ENCODE results near the gene SHC3.

SHC3 gene

GRCh38 chr9:88991066-88992034 lies 187.3 kb downstream of the SHC3 start, which contains the start of gene S1PR3:
Gene S1PR3 (plus strand): TSS chr9:88991468. CDS start chr9:89001201, 9,733 bp downstream.
- Histone ChIP-seq H4K20me1 (peaks cover 0 to 16% (median 0%) of the 10 kb centered on the region in 11 experiments; a peak in 4 of 22 replicates), H3K4me3 (peak within 1 kb of the TSS; percentile 57 to 82 (median 70)), H3K4me1 (peaks cover 23 to 49% (median 31%) of the 10 kb centered on the region in 10 experiments), H3K9me3 (replicated peaks in 1 of 11) (0 out of 22 replicates have a peak, but pooled peaks cover 0 to 6% (median 0%) of the 10 kb centered on the region in 11 experiments), H3K4me2 (peak within 1 kb of the TSS; percentile 90 to 99 (median 95)), H3K36me3 (no peaks in the 10 kb centered on the region), H3K27me3 (peaks cover 28 to 56% (median 35%) of the 10 kb centered on the region in 11 experiments), H3K9ac (peak within 1 kb of the TSS in 10 of 11 experiments; percentile 43 to 79 (median 72); a peak in 17 of 22 replicates), H3K27ac (peak within 1 kb of the TSS in 8 of 11 experiments; percentile 4 to 75 (median 38); a peak in 10 of 22 replicates)
- TF ChIP-seq Cebpa-rat (IDR thresholded peaks at IDR 0.05) = no peak

DNA sequence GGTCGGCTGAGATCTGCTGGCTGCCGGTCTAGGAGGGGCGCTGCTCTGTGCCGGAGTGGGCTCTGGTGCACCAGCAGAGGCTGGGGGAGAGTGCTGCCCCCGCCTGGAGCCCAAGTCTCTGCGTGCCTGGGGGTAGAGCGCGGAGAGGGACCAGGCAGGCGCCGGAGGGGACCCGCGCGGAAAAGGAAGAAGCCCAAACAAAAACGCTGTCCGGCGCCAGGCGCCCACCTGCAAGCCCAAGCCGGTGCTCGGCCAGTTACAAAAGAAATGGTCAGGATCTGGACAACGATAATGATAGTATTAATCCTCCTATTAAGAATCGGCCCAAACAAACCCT lies 187.9 kb downstream of the SHC3 start:
- Histone ChIP-seq H4K20me1 (peaks cover 0 to 10% (median 0%) of the 10 kb centered on the region in 11 experiments; a peak in 4 of 22 replicates), H3K4me1 (peaks cover 23 to 49% (median 31%) of the 10 kb centered on the region in 10 experiments), H3K27ac (peak overlapping the region in 7 of 11 experiments; percentile 4 to 68 (median 28); a peak in 6 of 22 replicates), H3K36me3 (no peaks in the 10 kb centered on the region), H3K27me3 (peaks cover 28 to 56% (median 35%) of the 10 kb centered on the region in 11 experiments), H3K4me2 (peak overlapping the region; percentile 75 to 97 (median 92)), H3K9me3 (replicated peaks in 1 of 11) (0 out of 22 replicates have a peak, but pooled peaks cover 0 to 6% (median 0%) of the 10 kb centered on the region in 11 experiments), H3K4me3 (peak overlapping the region in 9 of 10 experiments; percentile 33 to 82 (median 70); a peak in 18 of 20 replicates), H3K9ac (peak overlapping the region in 9 of 11 experiments; percentile 9 to 72 (median 58); a peak in 15 of 22 replicates)
- TF ChIP-seq Cebpa-rat (IDR thresholded peaks at IDR 0.05) = no peak

DNA sequence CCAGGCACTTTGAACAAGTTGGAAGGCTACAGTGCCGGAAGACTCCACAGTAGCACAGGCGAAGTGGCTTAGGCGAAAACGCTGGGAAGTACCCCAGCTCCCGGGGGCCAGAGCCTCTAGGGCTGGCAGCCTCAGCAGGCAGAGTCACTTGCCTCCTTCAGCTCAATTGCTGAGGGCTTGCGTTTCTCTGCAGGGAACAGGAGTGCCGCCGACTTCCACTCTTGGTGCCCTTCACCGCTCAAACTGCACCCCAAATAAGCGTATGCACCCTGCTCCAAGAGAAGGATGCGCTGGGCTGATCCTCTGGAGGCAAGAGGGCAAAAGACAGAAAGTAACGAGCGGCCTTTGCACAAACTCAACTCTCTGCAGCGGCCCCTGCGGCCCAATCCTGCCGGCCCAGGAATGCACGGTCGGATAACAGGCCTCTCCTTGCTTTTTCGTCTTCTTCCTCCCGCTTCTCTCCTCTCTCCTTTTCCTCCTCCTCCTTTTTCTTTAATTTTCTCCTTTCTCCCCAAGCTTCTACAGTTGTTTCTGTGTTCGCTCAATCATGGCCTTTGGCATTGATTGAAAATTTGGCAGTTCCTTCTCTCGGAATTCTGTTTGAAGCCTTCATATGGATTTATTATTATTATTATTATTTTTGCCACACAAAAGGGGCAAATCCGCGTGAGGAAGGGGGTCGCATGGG lies 188.4 kb downstream of the SHC3 start:
- H3K27ac ChIP-seq = peak overlapping the region in 6 of 11 experiments; percentile 38 to 76 (median 58); a peak in 10 of 22 replicates
- 0 out of 22 replicates have a peak, but pooled peaks cover 0 to 6% (median 0%) of the 10 kb centered on the region in 11 experiments for H3K9me3 ChIP-seq (replicated peaks in 1 of 11)
- peak overlapping the region; percentile 75 to 97 (median 92) for H3K4me2 ChIP-seq
- peak overlapping the region in 5 of 11 experiments; percentile 11 to 72 (median 63); a peak in 5 of 22 replicates for H3K9ac ChIP-seq
- no peaks in the 10 kb centered on the region for H3K36me3 ChIP-seq
- peaks cover 23 to 49% (median 31%) of the 10 kb centered on the region in 10 experiments for H3K4me1 ChIP-seq
- TF ChIP-seq Cebpa-rat (IDR thresholded peaks at IDR 0.05) = no peak
- peak overlapping the region in 4 of 10 experiments; percentile 66 to 82 (median 72); a peak in 7 of 20 replicates for H3K4me3 ChIP-seq
- H3K27me3 ChIP-seq = peaks cover 28 to 54% (median 35%) of the 10 kb centered on the region in 11 experiments
- peaks cover 0 to 10% (median 0%) of the 10 kb centered on the region in 11 experiments; a peak in 3 of 22 replicates for H4K20me1 ChIP-seq

DNA sequence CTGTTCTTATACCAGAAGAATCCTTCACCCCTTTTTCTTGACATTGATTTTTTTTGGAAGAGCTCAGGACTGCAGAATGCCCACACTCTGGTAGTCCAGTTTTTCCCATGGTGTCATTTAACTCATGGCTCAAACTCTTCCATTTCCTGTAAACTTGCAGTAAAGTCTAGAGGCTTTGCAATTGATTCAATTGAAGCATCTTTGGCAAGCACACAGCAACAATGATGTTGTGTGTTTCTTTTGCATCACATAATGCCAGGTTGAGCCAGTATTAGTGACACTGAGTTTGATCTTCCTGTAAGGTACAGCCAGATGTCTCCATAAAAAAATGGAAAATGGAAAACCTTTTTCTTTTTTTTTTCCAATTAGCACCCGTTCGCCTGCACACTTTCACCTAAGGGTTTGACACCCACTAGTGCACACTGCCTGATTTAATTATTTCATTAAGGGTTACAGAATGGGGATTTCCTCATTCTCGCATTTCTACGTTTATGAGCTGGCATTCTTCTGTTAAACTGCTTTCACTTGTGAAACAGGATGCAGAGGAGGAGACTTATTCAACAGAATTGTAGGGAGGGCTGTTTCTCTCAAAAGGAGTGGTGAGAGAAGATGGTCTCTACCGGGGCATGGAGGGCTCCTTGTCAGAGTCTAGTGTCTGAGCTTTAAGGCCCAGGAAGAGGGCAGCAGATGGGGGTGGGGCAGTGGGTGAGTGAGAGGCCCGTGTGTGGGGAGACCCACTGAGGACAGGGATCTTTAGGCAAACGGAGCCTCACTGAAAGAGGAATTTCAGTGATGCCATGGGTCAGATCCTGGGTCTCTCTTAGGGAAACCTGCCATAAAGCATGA lies 189.6 kb downstream of the SHC3 start:
- Histone ChIP-seq H3K27me3 (peaks cover 28 to 44% (median 35%) of the 10 kb centered on the region in 11 experiments), H3K9ac (peak overlapping the region in 8 of 11 experiments; percentile 11 to 64 (median 40); a peak in 10 of 22 replicates), H3K4me1 (peaks cover 23 to 49% (median 31%) of the 10 kb centered on the region in 10 experiments), H3K4me2 (peak overlapping the region; percentile 71 to 97 (median 90)), H4K20me1 (peaks cover 0 to 5% (median 0%) of the 10 kb centered on the region in 11 experiments; a peak in 3 of 22 replicates), H3K36me3 (no peaks in the 10 kb centered on the region), H3K27ac (peak overlapping the region in 9 of 11 experiments; percentile 38 to 76 (median 61); a peak in 18 of 22 replicates), H3K4me3 (peak overlapping the region in 3 of 10 experiments; percentile 13 to 23 (median 16); a peak in 1 of 20 replicates), H3K9me3 (replicated peaks in 1 of 11) (0 out of 22 replicates have a peak, but pooled peaks cover 0 to 6% (median 0%) of the 10 kb centered on the region in 11 experiments)
- no peak; a peak in 1 of 22 replicates for TF ChIP-seq Cebpa-rat (IDR thresholded peaks at IDR 0.05)

DNA sequence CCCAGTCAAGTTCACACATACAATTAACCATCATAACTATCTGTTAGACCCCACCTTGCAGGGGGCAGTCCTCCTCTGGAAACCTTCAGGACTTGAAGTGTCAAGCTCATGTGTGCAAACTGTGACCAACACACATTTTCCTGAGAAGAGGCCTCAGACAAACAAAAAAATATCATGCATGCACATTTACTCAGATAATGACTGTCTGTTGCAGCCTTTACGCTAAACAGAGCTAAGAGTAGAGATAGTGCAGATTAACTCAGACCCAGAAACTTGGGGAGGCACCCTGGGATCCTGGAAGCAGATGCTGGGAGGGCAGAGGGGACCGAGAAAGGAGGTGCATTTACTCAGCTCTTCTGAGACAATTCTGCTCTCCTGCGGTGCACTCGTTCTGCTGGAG lies 191.0 kb downstream of the SHC3 start:
- H3K9me3 ChIP-seq (replicated peaks in 1 of 11) = 0 out of 22 replicates have a peak, but pooled peaks cover 0 to 6% (median 0%) of the 10 kb centered on the region in 11 experiments
- H3K4me3 ChIP-seq = no peak overlapping the region
- peaks cover 21 to 36% (median 28%) of the 10 kb centered on the region in 11 experiments for H3K27me3 ChIP-seq
- peaks cover 23 to 38% (median 31%) of the 10 kb centered on the region in 10 experiments for H3K4me1 ChIP-seq
- no peaks in the 10 kb centered on the region for H3K36me3 ChIP-seq
- no peaks in the 10 kb centered on the region for H4K20me1 ChIP-seq
- H3K9ac ChIP-seq = no peak overlapping the region
- H3K27ac ChIP-seq = no peak overlapping the region
- TF ChIP-seq Cebpa-rat (IDR thresholded peaks at IDR 0.05) = no peak
- no peak overlapping the region for H3K4me2 ChIP-seq

- Histone ChIP-seq H3K9me3 (replicated peaks in 1 of 11) (peaks cover 0 to 12% (median 4%) of the 10 kb centered on the region in 11 experiments; a peak in 6 of 22 replicates), H3K9ac (no peak overlapping the region), H4K20me1 (no peaks in the 10 kb centered on the region), H3K4me1 (peaks cover 18 to 29% (median 25%) of the 10 kb centered on the region in 10 experiments), H3K4me3 (no peak overlapping the region), H3K27ac (no peak overlapping the region), H3K4me2 (no peak overlapping the region), H3K36me3 (no peaks in the 10 kb centered on the region), H3K27me3 (peaks cover 12 to 27% (median 20%) of the 10 kb centered on the region in 11 experiments)
- TF ChIP-seq Cebpa-rat (IDR thresholded peaks at IDR 0.05) = no peak
Measured at GRCh38 chr9:88986776-88987175, 191.8 kb downstream of the SHC3 start.

DNA sequence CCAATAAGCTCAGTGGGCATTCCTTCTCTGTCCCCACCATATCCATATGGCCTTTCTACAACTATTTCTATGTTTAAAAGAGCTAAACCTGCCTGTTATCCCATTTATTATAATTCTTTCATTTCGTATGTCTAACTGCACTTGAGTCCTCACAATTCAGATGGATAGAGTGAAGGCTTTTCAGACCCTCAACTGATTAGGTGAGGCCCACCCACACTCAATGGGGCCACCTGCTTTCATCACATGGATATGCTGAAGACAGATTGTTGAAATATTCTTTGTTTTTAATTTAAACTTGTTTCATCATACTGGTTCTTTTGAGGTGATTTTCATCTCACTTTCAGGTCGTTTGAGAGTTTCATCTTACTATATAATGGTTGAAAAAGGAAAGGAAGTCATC lies 193.0 kb downstream of the SHC3 start:
- H3K27ac ChIP-seq = no peak overlapping the region
- peaks cover 2 to 17% (median 10%) of the 10 kb centered on the region in 11 experiments; a peak in 20 of 22 replicates for H3K27me3 ChIP-seq
- H3K4me2 ChIP-seq = no peak overlapping the region
- no peak for TF ChIP-seq Cebpa-rat (IDR thresholded peaks at IDR 0.05)
- H3K9ac ChIP-seq = no peak overlapping the region
- H3K4me3 ChIP-seq = no peak overlapping the region
- peaks cover 7 to 18% (median 11%) of the 10 kb centered on the region in 11 experiments; a peak in 19 of 22 replicates for H3K9me3 ChIP-seq (replicated peaks in 1 of 11)
- H3K4me1 ChIP-seq = peaks cover 14 to 23% (median 21%) of the 10 kb centered on the region in 10 experiments; a peak in 19 of 20 replicates
- H4K20me1 ChIP-seq = no peaks in the 10 kb centered on the region
- H3K36me3 ChIP-seq = no peaks in the 10 kb centered on the region
